Gastrocnemius medialis (tissue), 4 donors: ENCODE data around the gene WDR33.

Source experiments
- POLR2A ChIP-seq, 2 donors: fragments of 450-650 bp; IDR thresholded peaks; one replicate each; pipeline ENCODE4 v1.6.1; 2017; ENCODE audit warnings: antibody characterized with exemption in 2 of 2, mild to moderate bottlenecking in 2 of 2, moderate library complexity in 2 of 2
- TF ChIP-seq, protein P1 (sequence below), 5 experiments: fragments of 450-650 bp in 3 of 5; fragments of 200-600 bp in 2 of 5; sonication (generic) in 2 of 5; IDR thresholded peaks in 4 of 5; conservative IDR thresholded peaks in 1 of 5; 1 replicate in 4 of 5; 2 replicates in 1 of 5; pipeline ENCODE4 v1.5.1; 2016 to 2019; ENCODE audit warnings: antibody characterized with exemption in 5 of 5, mild to moderate bottlenecking in 3 of 5, moderate library complexity in 3 of 5

- TF ChIP-seq, protein P1, sequence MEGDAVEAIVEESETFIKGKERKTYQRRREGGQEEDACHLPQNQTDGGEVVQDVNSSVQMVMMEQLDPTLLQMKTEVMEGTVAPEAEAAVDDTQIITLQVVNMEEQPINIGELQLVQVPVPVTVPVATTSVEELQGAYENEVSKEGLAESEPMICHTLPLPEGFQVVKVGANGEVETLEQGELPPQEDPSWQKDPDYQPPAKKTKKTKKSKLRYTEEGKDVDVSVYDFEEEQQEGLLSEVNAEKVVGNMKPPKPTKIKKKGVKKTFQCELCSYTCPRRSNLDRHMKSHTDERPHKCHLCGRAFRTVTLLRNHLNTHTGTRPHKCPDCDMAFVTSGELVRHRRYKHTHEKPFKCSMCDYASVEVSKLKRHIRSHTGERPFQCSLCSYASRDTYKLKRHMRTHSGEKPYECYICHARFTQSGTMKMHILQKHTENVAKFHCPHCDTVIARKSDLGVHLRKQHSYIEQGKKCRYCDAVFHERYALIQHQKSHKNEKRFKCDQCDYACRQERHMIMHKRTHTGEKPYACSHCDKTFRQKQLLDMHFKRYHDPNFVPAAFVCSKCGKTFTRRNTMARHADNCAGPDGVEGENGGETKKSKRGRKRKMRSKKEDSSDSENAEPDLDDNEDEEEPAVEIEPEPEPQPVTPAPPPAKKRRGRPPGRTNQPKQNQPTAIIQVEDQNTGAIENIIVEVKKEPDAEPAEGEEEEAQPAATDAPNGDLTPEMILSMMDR (IDR thresholded peaks at IDR 0.05 in 4 of 5, conservative IDR thresholded peaks at IDR 0.05 in 1 of 5) = no peak
- no peak for TF ChIP-seq POLR2A (IDR thresholded peaks at IDR 0.05)
Observed at GRCh38 chr2:127860130-127860529, 49.2 kb upstream of the WDR33 start.
